Endothelial cell of umbilical vein (primary cell): Measurements from ENCODE around the gene CACNB4. TPM values are rescaled to one million over a fixed set of nuclear protein-coding genes. Genes with fewer than 3 reads are reported as not detected.

Source experiments
- BruUV-seq: library from RNA; stranded (reverse); fragments of 400-500 nt; replicated peaks from 2 replicates; lab custom pipeline; 2021; lab: Mats Ljungman, UMichigan
- CTCF ChIA-PET: fragments of 300-600, 350-600 bp; sonication (Branson Sonifier 250); formaldehyde crosslinking; loops from one replicate; lab custom pipeline; 2021; ENCODE audit warnings: antibody characterized with exemption, inconsistent platforms; lab: Charles Lee
- POLR2A ChIA-PET: fragments of 300-600, 350-600 bp; sonication (Branson Sonifier 250); formaldehyde crosslinking; loops from one replicate; lab custom pipeline; 2021; ENCODE audit warnings: antibody characterized with exemption, inconsistent platforms; lab: Charles Lee
- DNase-seq: peaks from one replicate; pipeline ENCODE4 v3.0.0-alpha.2; 2011; ENCODE audit warnings: low read depth, low spot score
- FAIRE-seq: peaks from 2 replicates; lab custom pipeline; 2011; peaks lifted over from hg19 to GRCh38; lab: Jason Lieb, UNC
- H2AFZ ChIP-seq: 2 replicates; pipeline ENCODE4 v1.6.0; 2012; ENCODE audit warnings: low read depth, low read length, control low read depth, inconsistent platforms
- H3K27ac ChIP-seq: 2 replicates; pipeline ENCODE4 v1.5.1; 2011; ENCODE audit warnings: low read depth, mild to moderate bottlenecking, control low read depth, low read length, moderate library complexity; ENCODE audit not compliant: insufficient read depth
- H3K27me3 ChIP-seq, 2 experiments: 2 replicates each; pipeline versions ENCODE4 v1.6.0 to v1.6.1; 2011; ENCODE audit warnings: low read length in 2 of 2, mixed read lengths in 1 of 2; ENCODE audit not compliant: control insufficient read depth in 2 of 2, insufficient read depth in 2 of 2
- H3K36me3 ChIP-seq, 2 experiments: 2 replicates in 1 of 2; 3 replicates in 1 of 2; pipeline ENCODE4 v1.5.1; 2011; ENCODE audit warnings: low read length in 2 of 2, mild to moderate bottlenecking in 1 of 2, moderate library complexity in 1 of 2; ENCODE audit not compliant: control insufficient read depth in 2 of 2, insufficient read depth in 2 of 2; ENCODE audit errors: extremely low read depth in 1 of 2
- H3K4me1 ChIP-seq: 3 replicates; pipeline ENCODE4 v1.5.1; 2011; ENCODE audit warnings: mild to moderate bottlenecking, low read length; ENCODE audit not compliant: control insufficient read depth, insufficient read depth; ENCODE audit errors: extremely low read depth
- H3K4me2 ChIP-seq: 2 replicates; pipeline ENCODE4 v1.6.1; 2011; ENCODE audit warnings: low read length, control low read depth, mixed read lengths; ENCODE audit not compliant: insufficient read depth
- H3K4me3 ChIP-seq, 3 experiments: fragments of 200-600 bp in 1 of 3; sonication (generic), shearing (Covaris generic) in 1 of 3; replicated peaks in 1 of 3; 2 replicates each; pipeline ENCODE4 v1.5.1; 2011 to 2016; ENCODE audit warnings: control low read depth in 3 of 3, low read length in 3 of 3, mild to moderate bottlenecking in 2 of 3, inconsistent platforms in 1 of 3, low read depth in 1 of 3, moderate library complexity in 1 of 3; ENCODE audit not compliant: insufficient read depth in 1 of 3
- H3K79me2 ChIP-seq: 2 replicates; pipeline ENCODE4 v1.6.0; 2012; ENCODE audit warnings: low read length, inconsistent platforms; ENCODE audit not compliant: control insufficient read depth, insufficient read depth
- H3K9ac ChIP-seq: replicated peaks from 2 replicates; pipeline ENCODE3; 2011; ENCODE audit warnings: low read length, control low read depth; ENCODE audit not compliant: insufficient read depth; ENCODE audit errors: extremely low read depth
- H3K9me1 ChIP-seq: replicated peaks from 3 replicates; pipeline ENCODE4 v1.6.0; 2011; ENCODE audit warnings: mild to moderate bottlenecking, low read length; ENCODE audit not compliant: control insufficient read depth, insufficient read depth; ENCODE audit errors: extremely low read depth
- H3K9me3 ChIP-seq: replicated peaks from 2 replicates; pipeline ENCODE4 v1.5.1; 2012; ENCODE audit warnings: low read length, inconsistent platforms; ENCODE audit not compliant: control insufficient read depth, insufficient read depth
- H4K20me1 ChIP-seq: replicated peaks from 2 replicates; pipeline ENCODE3; 2011; ENCODE audit warnings: mild to moderate bottlenecking, low read length; ENCODE audit not compliant: control insufficient read depth, insufficient read depth; ENCODE audit errors: extremely low read depth
- EZH2 ChIP-seq: IDR thresholded peaks from 2 replicates; pipeline ENCODE4 v1.6.1; 2012; ENCODE audit warnings: borderline replicate concordance, low read depth, mild to moderate bottlenecking, moderate library complexity, low read length, inconsistent platforms; ENCODE audit not compliant: severe bottlenecking
- FOS ChIP-seq: IDR thresholded peaks from 2 replicates; pipeline ENCODE4 v1.6.1; 2011; ENCODE audit warnings: mild to moderate bottlenecking, low read length, moderate library complexity, borderline replicate concordance; ENCODE audit not compliant: insufficient read depth
- GATA2 ChIP-seq: IDR thresholded peaks from 2 replicates; pipeline ENCODE4 v1.7.0; 2011; ENCODE audit warnings: low read depth, mild to moderate bottlenecking, moderate library complexity, mixed read lengths, low read length; ENCODE audit not compliant: insufficient read length, insufficient read depth
- JUN ChIP-seq: IDR thresholded peaks from 2 replicates; pipeline ENCODE4 v1.6.1; 2011; ENCODE audit warnings: borderline replicate concordance, low read depth; ENCODE audit not compliant: insufficient read length, insufficient read depth
- MAX ChIP-seq: IDR thresholded peaks from 2 replicates; pipeline ENCODE4 v1.6.1; 2011; ENCODE audit not compliant: insufficient read depth, insufficient read length
- MYC ChIP-seq: IDR thresholded peaks from one replicate; pipeline ENCODE4 v1.6.1; 2011; ENCODE audit warnings: mild to moderate bottlenecking, low read depth, low read length
- POLR2A ChIP-seq: IDR thresholded peaks from 2 replicates; pipeline ENCODE4 v1.6.1; 2012; ENCODE audit warnings: low read depth, mild to moderate bottlenecking, control low read depth, low read length
- POLR2AphosphoS5 ChIP-seq: IDR thresholded peaks from 2 replicates; pipeline ENCODE4 v1.6.1; 2012; ENCODE audit warnings: low read depth, mild to moderate bottlenecking, control low read depth, low read length, moderate library complexity; ENCODE audit not compliant: insufficient read depth
- dilution Hi-C: fragments of 300-500 bp; cut with MboI; formaldehyde crosslinking; loops from one replicate; pipeline ENCODE4 v1.15.0; 2019; ENCODE audit warnings: low sequenced_read_pairs; ENCODE audit not compliant: extremely low pct_ligation_motif_present
- intact Hi-C: fragments of 100-400 bp; cut with micrococcal nuclease; formaldehyde crosslinking; loops from one replicate; pipeline ENCODE4 v1.10.0; 2022
- polyA plus RNA-seq, 4 experiments: library from polyadenylated mRNA; depleted of rRNA in 3 of 4; stranded (reverse) in 3 of 4; unstranded in 1 of 4; fragments of >200 nt; gene quantifications; 2 replicates each; pipeline versions ENCODE4 v1.2.1 to v1.2.3, GENCODE V29; 2011 to 2012; ENCODE audit warnings: missing spikeins in 1 of 4
- total RNA-seq: library from RNA; stranded (reverse); gene quantifications from 2 replicates; pipeline ENCODE4 v1.2.3, GENCODE V29; 2021
- TF ChIP-seq, protein P1 (sequence below), 2 donors: IDR thresholded peaks; 1 replicate in 1 of 2; 2 replicates in 1 of 2; pipeline ENCODE4 v1.5.1; 2011; ENCODE audit warnings: low read length in 2 of 2, mild to moderate bottlenecking in 2 of 2, moderate library complexity in 2 of 2, control low read depth in 1 of 2, inconsistent platforms in 1 of 2, low read depth in 1 of 2; ENCODE audit not compliant: insufficient read depth in 1 of 2; ENCODE audit errors: extremely low read depth in 1 of 2

CACNB4 gene
- total and polyA plus RNA-seq, 2 donors (not counting 3 experiments of a cell fraction or from before 2014, with no cell fraction given) = 0.23 to 0.58 TPM

GRCh38 chr2:152078662-152079061 is 20.2 kb downstream of the CACNB4 start:
- BruUV-seq = no TSS peak
- Histone ChIP-seq H3K27me3 (peaks cover 1 to 2% of the 10 kb centered on the region in 2 experiments), H3K4me3 (no peak overlapping the region), H3K9me1 (no peaks in the 10 kb centered on the region), H3K79me2 (no peaks in the 10 kb centered on the region), H2AFZ (no peak overlapping the region), H3K9ac (no peak overlapping the region), H3K27ac (no peak overlapping the region), H3K4me2 (no peak overlapping the region), H3K36me3 (no peaks in the 10 kb centered on the region), H4K20me1 (no peaks in the 10 kb centered on the region), H3K4me1 (no peaks in the 10 kb centered on the region), H3K9me3 (no peaks in the 10 kb centered on the region)
- dilution Hi-C loops = no loop called here
- FAIRE-seq (no peak), DNase-seq (no peak)
- intact Hi-C loops = no loop called here
- POLR2A ChIA-PET = no interaction called here
- CTCF ChIA-PET = no interaction called here
- no peak for TF ChIP-seq POLR2AphosphoS5

- dilution Hi-C loops = no loop called here
These were observed 20.8 kb downstream of the CACNB4 start for GRCh38 chr2:152078023-152078422.

More at GRCh38 chr2:152078023-152078422, 20.8 kb downstream of the CACNB4 start:
- CTCF ChIA-PET = no interaction called here
- Histone ChIP-seq H2AFZ (no peak overlapping the region), H3K9me3 (no peaks in the 10 kb centered on the region), H3K4me2 (no peak overlapping the region), H3K4me3 (no peak overlapping the region), H3K27ac (no peak overlapping the region), H3K4me1 (no peaks in the 10 kb centered on the region), H3K9me1 (no peaks in the 10 kb centered on the region), H4K20me1 (no peaks in the 10 kb centered on the region), H3K36me3 (no peaks in the 10 kb centered on the region), H3K79me2 (no peaks in the 10 kb centered on the region), H3K9ac (no peak overlapping the region), H3K27me3 (peaks cover 3 to 4% of the 10 kb centered on the region in 2 experiments)
- BruUV-seq = no TSS peak
- FAIRE-seq (no peak), DNase-seq (no peak)
- TF ChIP-seq, protein P1, sequence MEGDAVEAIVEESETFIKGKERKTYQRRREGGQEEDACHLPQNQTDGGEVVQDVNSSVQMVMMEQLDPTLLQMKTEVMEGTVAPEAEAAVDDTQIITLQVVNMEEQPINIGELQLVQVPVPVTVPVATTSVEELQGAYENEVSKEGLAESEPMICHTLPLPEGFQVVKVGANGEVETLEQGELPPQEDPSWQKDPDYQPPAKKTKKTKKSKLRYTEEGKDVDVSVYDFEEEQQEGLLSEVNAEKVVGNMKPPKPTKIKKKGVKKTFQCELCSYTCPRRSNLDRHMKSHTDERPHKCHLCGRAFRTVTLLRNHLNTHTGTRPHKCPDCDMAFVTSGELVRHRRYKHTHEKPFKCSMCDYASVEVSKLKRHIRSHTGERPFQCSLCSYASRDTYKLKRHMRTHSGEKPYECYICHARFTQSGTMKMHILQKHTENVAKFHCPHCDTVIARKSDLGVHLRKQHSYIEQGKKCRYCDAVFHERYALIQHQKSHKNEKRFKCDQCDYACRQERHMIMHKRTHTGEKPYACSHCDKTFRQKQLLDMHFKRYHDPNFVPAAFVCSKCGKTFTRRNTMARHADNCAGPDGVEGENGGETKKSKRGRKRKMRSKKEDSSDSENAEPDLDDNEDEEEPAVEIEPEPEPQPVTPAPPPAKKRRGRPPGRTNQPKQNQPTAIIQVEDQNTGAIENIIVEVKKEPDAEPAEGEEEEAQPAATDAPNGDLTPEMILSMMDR (IDR thresholded peaks at IDR 0.05; ENCODE audit: extremely low read depth in 1 of 2, insufficient read depth in 1 of 2, low read depth in 1 of 2, low read length in 2 of 2) = no peak
- TF ChIP-seq EZH2 (no peak), POLR2AphosphoS5 (no peak), GATA2 (no peak), FOS (no peak), MAX (no peak), JUN (no peak), POLR2A (no peak), MYC (no peak)
- POLR2A ChIA-PET = no interaction called here
- intact Hi-C loops = no loop called here
